ENCODE results near the gene FN1.
A peak's percentile ranks its signal among the peaks of the same experiment; 100 is the strongest.

The FN1 gene

DNA sequence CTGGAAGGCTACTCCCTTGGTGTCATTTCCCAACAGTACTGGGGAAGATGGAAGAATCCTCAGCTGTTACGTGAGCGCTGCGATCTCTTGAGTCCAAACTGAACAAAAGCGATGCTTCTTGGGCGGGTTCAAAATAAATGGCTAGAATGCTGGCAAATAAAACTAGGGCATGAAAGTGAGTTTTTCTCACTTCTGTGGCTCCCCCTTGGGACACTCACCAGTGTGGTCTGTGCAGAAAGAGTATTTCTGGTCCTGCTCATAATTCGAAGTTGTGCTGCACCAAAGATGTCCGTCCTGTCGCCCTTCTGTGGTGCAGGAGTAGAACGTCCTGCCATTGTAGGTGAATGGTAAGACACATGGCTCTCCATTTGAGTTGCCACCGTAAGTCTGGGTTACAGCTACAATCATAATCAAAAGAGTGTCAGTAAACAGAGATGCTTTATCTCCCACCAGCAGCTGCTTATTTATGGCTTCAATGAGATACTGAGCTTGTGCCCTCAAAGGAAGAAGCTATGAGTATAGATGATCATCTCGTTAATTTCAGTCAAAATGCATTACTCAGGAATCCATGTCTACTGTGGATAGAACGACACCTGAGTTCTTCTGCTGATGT lies 11.8 kb downstream of the FN1 start:
- Histone ChIP-seq H3K27ac (peak overlapping the region; percentile 41), H3K27me3 (replicated peaks) (no peaks in the 10 kb centered on the region), H3K4me3 (ENCODE audit: low read depth, low read length) (peak overlapping the region; percentile 32), H3K36me3 (replicated peaks) (peaks cover 96% of the 10 kb centered on the region)
- peak; percentile 49 for DNase-seq
- TF ChIP-seq, protein P1, sequence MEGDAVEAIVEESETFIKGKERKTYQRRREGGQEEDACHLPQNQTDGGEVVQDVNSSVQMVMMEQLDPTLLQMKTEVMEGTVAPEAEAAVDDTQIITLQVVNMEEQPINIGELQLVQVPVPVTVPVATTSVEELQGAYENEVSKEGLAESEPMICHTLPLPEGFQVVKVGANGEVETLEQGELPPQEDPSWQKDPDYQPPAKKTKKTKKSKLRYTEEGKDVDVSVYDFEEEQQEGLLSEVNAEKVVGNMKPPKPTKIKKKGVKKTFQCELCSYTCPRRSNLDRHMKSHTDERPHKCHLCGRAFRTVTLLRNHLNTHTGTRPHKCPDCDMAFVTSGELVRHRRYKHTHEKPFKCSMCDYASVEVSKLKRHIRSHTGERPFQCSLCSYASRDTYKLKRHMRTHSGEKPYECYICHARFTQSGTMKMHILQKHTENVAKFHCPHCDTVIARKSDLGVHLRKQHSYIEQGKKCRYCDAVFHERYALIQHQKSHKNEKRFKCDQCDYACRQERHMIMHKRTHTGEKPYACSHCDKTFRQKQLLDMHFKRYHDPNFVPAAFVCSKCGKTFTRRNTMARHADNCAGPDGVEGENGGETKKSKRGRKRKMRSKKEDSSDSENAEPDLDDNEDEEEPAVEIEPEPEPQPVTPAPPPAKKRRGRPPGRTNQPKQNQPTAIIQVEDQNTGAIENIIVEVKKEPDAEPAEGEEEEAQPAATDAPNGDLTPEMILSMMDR (IDR thresholded peaks at IDR 0.05; ENCODE audit: low read depth, low read length, missing control alignments): no peak
- in situ Hi-C loops (cut with HindIII; ENCODE audit: low pct_ligation_motif_present, low sequenced_read_pairs): no loop called here

DNA sequence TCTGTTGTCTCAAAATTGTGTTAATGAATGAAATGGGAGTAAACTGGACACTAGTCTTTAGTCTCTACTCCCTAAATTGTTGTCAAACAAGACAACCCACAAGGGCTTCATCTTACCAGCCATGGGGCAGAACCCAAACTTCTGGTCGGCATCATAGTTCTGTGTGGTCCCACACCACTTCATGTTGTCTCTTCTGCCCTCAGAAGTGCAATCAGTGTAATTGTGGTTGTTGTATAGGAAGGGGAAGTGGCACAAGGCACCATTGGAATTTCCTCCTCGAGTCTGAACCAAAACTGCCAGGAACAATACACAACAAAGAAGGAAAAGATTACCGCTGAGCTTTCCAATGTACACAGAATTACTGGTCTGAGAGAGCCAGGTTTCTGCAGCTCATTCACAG lies 12.6 kb downstream of the FN1 start:
- Histone ChIP-seq H3K36me3 (replicated peaks) (peaks cover 96% of the 10 kb centered on the region), H3K27ac (peak overlapping the region; percentile 41), H3K4me3 (ENCODE audit: low read depth, low read length) (peak overlapping the region; percentile 32), H3K27me3 (replicated peaks) (no peaks in the 10 kb centered on the region)
- in situ Hi-C loops (cut with HindIII; ENCODE audit: low pct_ligation_motif_present, low sequenced_read_pairs): no loop called here
- TF ChIP-seq, protein P1 (IDR thresholded peaks at IDR 0.05; ENCODE audit: low read depth, low read length, missing control alignments): no peak
- DNase-seq: peak; percentile 27

DNA sequence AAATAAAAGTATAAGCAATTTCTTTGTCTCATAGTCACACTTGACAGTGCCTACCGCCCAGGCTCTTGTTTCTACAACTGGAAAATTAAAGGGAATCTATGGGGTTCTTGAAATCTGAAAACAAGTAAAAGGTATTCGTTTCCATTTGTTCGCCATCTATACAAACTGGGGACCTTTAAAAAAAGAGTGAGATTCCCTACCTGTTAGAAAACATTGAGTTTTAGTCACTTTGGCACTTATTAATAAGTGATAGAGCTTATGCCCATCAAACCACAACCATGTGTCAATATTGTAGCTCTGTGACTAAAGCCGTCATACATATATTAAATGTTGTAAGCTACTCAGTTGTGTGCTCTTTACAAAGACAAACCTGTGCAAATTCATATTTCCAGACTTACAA lies 13.2 kb downstream of the FN1 start:
- peak overlapping the region; percentile 39 for H3K4me3 ChIP-seq (ENCODE audit: low read depth, low read length)
- no peaks in the 10 kb centered on the region for H3K27me3 ChIP-seq (replicated peaks)
- TF ChIP-seq, protein P1 (IDR thresholded peaks at IDR 0.05; ENCODE audit: low read depth, low read length, missing control alignments): no peak
- in situ Hi-C loops (cut with HindIII; ENCODE audit: low pct_ligation_motif_present, low sequenced_read_pairs): no loop called here
- H3K36me3 ChIP-seq (replicated peaks): peaks cover 96% of the 10 kb centered on the region
- peak overlapping the region; percentile 41 for H3K27ac ChIP-seq
- DNase-seq: peak; percentile 7

DNA sequence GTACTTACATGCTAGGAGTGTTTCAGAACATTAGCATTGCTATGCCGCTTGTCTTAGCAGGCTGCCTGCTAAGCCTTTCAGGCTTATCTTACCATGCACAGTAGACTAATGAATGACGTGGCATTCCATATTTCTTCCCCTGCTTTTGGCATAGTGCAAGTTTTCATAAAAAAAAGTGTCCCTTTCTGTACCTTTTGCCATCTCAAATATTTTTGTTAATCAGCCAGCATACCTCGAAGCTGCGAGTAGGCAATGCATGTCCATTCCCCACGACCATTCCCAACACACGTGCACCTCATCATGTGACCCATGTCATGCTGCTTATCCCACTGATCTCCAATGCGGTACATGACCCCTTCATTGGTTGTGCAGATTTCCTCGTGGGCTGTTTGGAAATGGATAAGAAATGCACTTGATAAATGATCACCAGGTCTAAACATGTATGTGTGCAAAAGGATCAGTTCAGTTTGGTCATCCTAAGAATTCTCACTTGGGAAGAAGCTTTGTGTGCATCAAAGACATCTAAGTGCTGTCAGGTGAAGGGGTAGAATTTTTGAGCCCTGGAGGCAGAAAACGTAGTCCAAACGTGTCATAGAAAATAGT lies 13.9 kb downstream of the FN1 start:
- H3K27ac ChIP-seq: peak overlapping the region; percentile 41
- H3K4me3 ChIP-seq (ENCODE audit: low read depth, low read length): peak overlapping the region; percentile 39
- H3K36me3 ChIP-seq (replicated peaks): peaks cover 96% of the 10 kb centered on the region
- DNase-seq: peak; percentile 47
- no peaks in the 10 kb centered on the region for H3K27me3 ChIP-seq (replicated peaks)
- in situ Hi-C loops (cut with HindIII; ENCODE audit: low pct_ligation_motif_present, low sequenced_read_pairs): no loop called here
- TF ChIP-seq, protein P1 (IDR thresholded peaks at IDR 0.05; ENCODE audit: low read depth, low read length, missing control alignments): no peak

DNA sequence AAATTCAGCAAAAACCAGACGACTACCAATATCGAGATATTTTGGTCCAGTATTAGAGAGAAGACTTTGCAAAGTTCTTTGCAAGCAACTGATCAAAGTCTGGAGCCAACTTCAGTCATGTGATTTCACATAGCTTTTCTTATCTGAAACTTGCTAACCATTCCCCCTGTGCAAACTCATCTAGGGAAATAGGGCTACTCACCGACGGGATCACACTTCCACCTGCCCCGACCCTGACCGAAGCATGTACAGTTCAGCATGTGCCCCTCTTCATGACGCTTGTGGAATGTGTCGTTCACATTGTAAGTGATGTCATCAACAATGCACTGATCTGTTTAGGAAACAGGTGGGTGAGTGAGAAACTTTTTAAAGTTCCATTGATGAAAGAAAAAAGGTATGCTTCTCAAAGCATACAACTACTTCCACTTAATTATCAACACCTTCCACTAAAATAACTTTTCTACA lies 15.4 kb downstream of the FN1 start:
- peak overlapping the region; percentile 41 for H3K27ac ChIP-seq
- in situ Hi-C loops (cut with HindIII; ENCODE audit: low pct_ligation_motif_present, low sequenced_read_pairs): no loop called here
- DNase-seq: peak; percentile 44
- H3K4me3 ChIP-seq (ENCODE audit: low read depth, low read length): peak overlapping the region; percentile 39
- TF ChIP-seq, protein P1 (IDR thresholded peaks at IDR 0.05; ENCODE audit: low read depth, low read length, missing control alignments): no peak
- no peaks in the 10 kb centered on the region for H3K27me3 ChIP-seq (replicated peaks)
- peaks cover 98% of the 10 kb centered on the region for H3K36me3 ChIP-seq (replicated peaks)

Measured in brain microvascular endothelial cell (primary cell).